HUES6 (cell line): ENCODE results near the gene PDXDC1.
"Not testable (repeated sequence)": the region's sequence is repeated elsewhere in the genome, so short reads cannot be mapped to it uniquely, and the experiment has no call there.

ENCODE experiments used
- H3K27ac ChIP-seq: 2 replicates; pipeline ENCODE4 v1.7.0; 2013; ENCODE audit warnings: low read depth, mild to moderate bottlenecking, low read length, inconsistent platforms
- H3K27me3 ChIP-seq: 2 replicates; pipeline ENCODE4 v1.6.1; 2013; ENCODE audit warnings: low read length; ENCODE audit not compliant: control insufficient read depth, insufficient read depth
- H3K36me3 ChIP-seq: 2 replicates; pipeline ENCODE4 v1.6.1; 2013; ENCODE audit warnings: low read length; ENCODE audit not compliant: control insufficient read depth, insufficient read depth
- H3K4me1 ChIP-seq: 2 replicates; pipeline ENCODE4 v1.6.1; 2013; ENCODE audit warnings: low read length; ENCODE audit not compliant: control insufficient read depth, insufficient read depth
- H3K4me3 ChIP-seq: 2 replicates; pipeline ENCODE4 v1.5.1; 2013; ENCODE audit warnings: low read depth, low read length
- H3K9ac ChIP-seq: one replicate; pipeline ENCODE4 v1.6.1; 2013; ENCODE audit warnings: mild to moderate bottlenecking, low read length
- H3K9me3 ChIP-seq: 2 replicates; pipeline ENCODE4 v1.6.1; 2013; ENCODE audit warnings: low read depth, low read length; ENCODE audit not compliant: control insufficient read depth, insufficient read depth

The PDXDC1 gene

GRCh38 chr16:15132719-15133428 lies 158.0 kb downstream of the PDXDC1 start:
- not testable (repeated sequence) for H3K9ac ChIP-seq, H3K4me1 ChIP-seq, H3K27ac ChIP-seq, H3K4me3 ChIP-seq, H3K9me3 ChIP-seq, H3K27me3 ChIP-seq
- H3K36me3 ChIP-seq = peaks cover 22% of the 10 kb centered on the region

- peaks cover 18% of the 10 kb centered on the region for H3K36me3 ChIP-seq
- not testable (repeated sequence) for H3K9ac ChIP-seq, H3K27ac ChIP-seq
Measured at GRCh38 chr16:15133554-15133953, 158.7 kb downstream of the PDXDC1 start.

GRCh38 chr16:15134752-15135482 lies 160.1 kb downstream of the PDXDC1 start:
- H3K27ac ChIP-seq = not testable (repeated sequence)

More at GRCh38 chr16:15133554-15133953, 158.7 kb downstream of the PDXDC1 start:
- H3K9me3 ChIP-seq, H3K4me3 ChIP-seq, H3K4me1 ChIP-seq, H3K27me3 ChIP-seq: not testable (repeated sequence)

GRCh38 chr16:15135483-15136360 lies 160.9 kb downstream of the PDXDC1 start:
- H3K9me3 ChIP-seq, H3K9ac ChIP-seq, H3K4me1 ChIP-seq, H3K27ac ChIP-seq, H3K4me3 ChIP-seq, H3K27me3 ChIP-seq: not testable (repeated sequence)
- peaks cover 13% of the 10 kb centered on the region for H3K36me3 ChIP-seq

More at GRCh38 chr16:15134752-15135482, 160.1 kb downstream of the PDXDC1 start:
- H3K27me3 ChIP-seq, H3K4me3 ChIP-seq, H3K4me1 ChIP-seq, H3K9ac ChIP-seq, H3K9me3 ChIP-seq: not testable (repeated sequence)
- H3K36me3 ChIP-seq = peaks cover 16% of the 10 kb centered on the region

GRCh38 chr16:15137514-15137913 lies 162.7 kb downstream of the PDXDC1 start:
- H3K4me3 ChIP-seq, H3K9ac ChIP-seq, H3K9me3 ChIP-seq, H3K27me3 ChIP-seq, H3K27ac ChIP-seq, H3K4me1 ChIP-seq: not testable (repeated sequence)
- H3K36me3 ChIP-seq = peaks cover 11% of the 10 kb centered on the region

GRCh38 chr16:15140444-15141365 lies 165.9 kb downstream of the PDXDC1 start:
- H3K4me3 ChIP-seq, H3K27ac ChIP-seq, H3K9me3 ChIP-seq, H3K27me3 ChIP-seq, H3K36me3 ChIP-seq, H3K9ac ChIP-seq: not testable (repeated sequence)
- H3K4me1 ChIP-seq = peaks cover 30% of the 10 kb centered on the region

- Histone ChIP-seq H3K4me3 (no peak overlapping the region), H3K27me3 (no peaks in the 10 kb centered on the region), H3K4me1 (peaks cover 34% of the 10 kb centered on the region), H3K27ac (no peak overlapping the region), H3K36me3 (no peaks in the 10 kb centered on the region), H3K9ac (peak overlapping the region; percentile 31), H3K9me3 (no peaks in the 10 kb centered on the region)
Measured at GRCh38 chr16:15141586-15141985, 166.8 kb downstream of the PDXDC1 start.

- not testable (repeated sequence) for H3K9me3 ChIP-seq, H3K27ac ChIP-seq, H3K4me3 ChIP-seq, H3K27me3 ChIP-seq, H3K36me3 ChIP-seq, H3K9ac ChIP-seq
- peaks cover 34% of the 10 kb centered on the region for H3K4me1 ChIP-seq
Measured at GRCh38 chr16:15142107-15142890, 167.5 kb downstream of the PDXDC1 start.

GRCh38 chr16:15142891-15143600 lies 168.2 kb downstream of the PDXDC1 start:
- H3K36me3 ChIP-seq, H3K27me3 ChIP-seq, H3K9me3 ChIP-seq, H3K4me3 ChIP-seq: not testable (repeated sequence)
- Histone ChIP-seq H3K27ac (peak overlapping the region; percentile 86; the same call in 1 of the 2 replicates), H3K4me1 (peaks cover 34% of the 10 kb centered on the region), H3K9ac (peak overlapping the region; percentile 91)
